ENCODE results near the gene ZDHHC11B.
"Not testable (repeated sequence)": the region's sequence is repeated elsewhere in the genome, so short reads cannot be mapped to it uniquely, and the experiment has no call there.

ZDHHC11B gene

DNA sequence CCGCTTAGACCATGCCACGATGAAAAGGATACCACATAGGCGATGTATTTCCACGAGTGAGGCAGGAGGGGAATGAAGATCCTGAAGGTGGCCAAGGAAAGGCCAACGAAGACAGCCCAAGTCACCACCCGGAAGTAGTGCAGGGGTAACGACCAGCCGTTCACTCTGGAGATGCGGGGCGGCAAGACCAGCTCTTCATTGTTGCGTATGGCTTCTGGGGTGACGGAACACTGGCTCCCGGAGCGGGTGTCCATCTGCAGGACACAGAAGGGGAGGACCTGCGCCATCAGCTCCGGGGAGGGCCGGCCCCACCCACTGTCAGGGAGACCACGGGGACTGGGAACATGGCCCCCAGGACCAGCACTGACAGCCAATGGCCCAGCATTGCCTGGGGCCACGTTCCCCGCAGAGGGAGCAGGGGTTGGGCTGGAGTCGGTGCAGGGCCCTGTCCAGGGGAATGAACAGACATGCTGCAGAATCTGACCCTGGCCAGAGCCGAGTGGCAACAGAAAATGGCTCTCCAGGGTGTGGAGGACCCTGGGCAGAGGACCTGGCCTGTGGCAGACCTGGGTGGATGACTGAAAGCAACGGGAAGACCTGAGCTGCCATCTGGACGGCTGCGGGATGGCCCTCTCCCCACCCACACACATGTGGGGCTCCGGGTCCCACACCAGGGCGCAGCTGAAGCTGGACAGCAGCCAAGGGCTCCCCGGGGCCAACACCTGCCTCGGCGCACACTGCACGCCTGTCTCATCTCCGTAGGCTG, 17.7 kb downstream of the ZDHHC11B start:
- peak; percentile 26 for DNase-seq

DNA sequence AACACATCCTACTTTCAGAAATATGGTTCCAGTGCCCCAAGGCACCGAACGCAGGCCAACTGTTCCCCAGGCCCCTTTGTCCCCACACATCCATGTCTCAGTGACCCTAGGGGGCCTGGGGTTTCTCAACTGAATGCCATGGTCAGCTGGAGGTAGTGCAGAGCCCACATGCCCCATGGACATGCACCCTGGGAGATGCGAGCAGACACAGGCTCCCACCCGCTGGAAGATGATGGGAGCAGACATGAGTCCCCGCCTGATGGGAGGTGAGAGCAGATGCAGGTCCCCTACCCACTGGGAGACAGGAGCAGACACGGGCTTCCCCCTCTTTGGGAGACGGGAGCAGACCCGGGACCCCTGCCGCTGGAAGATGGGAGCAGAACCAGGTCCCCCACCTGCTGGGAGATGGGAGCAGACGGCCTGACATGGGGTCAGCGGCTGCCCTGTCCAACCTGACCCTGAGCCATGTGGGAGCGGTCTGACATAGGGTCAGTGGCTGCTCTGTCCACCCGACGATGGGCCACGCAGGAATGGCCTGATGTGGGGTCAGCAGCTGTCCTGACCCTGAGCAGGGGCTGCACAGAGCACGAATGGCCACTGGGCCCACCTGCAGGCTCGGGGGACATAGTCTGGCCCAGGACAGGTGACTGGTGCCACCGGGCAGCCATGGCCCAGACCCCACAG, 18.4 kb downstream of the ZDHHC11B start:
- no peak for DNase-seq

DNA sequence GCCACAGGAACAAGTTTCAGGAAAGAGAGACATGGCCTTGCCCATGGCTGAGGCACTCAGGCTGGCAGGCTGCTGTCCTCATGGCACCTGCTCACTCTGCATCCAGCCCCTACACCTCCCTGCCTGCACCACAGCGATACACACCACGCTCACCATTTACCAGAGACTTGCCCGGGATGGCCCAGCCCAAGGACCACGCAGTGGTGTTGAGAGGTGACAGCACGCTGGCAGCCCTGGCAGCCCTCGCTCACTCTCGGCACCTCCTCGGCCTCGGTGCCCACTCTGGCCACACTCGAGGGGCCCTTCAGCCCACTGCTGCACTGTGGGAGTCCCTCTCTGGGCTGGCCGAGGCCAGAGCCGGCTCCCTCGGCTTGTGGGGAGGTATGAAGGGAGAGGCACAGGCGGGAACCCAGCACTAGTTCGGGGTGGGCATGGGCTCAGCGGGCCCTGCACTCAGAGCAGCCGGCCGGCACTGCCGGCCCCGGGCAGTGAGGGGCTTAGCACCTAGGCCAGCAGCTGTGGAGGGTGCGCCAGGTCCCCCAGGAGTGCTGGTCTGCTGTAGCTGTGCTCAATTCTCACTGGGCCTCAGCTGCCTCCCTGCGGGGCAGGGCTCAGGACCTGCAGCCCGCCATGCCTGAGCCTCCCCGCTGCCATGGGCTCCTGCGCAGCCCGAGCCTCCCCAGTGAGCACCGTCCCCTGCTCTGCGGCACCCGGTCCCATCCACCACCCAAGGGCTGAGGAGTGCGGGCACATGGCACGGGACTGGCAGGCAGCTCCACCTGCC, 20.3 kb downstream of the ZDHHC11B start:
- DNase-seq: no peak

DNA sequence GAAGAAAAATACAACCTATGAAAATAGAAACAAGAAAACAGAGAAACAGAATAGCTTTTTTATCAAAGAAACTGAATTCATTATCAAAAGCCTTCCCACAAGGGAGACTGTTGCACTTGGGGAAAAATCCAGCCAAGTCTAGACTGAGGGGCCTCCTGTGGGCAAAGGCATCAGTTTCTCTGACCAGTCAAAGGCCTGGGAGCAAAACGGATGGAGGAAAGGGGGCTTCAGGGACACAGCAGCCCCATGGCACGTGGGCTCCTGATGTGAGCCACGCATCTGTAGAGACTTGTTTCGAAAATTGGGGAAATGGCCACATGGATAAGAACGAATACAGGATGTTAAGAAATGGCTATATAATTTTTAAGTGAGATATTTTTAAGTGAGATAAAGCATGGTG, 21.1 kb downstream of the ZDHHC11B start:
- DNase-seq: no peak

DNA sequence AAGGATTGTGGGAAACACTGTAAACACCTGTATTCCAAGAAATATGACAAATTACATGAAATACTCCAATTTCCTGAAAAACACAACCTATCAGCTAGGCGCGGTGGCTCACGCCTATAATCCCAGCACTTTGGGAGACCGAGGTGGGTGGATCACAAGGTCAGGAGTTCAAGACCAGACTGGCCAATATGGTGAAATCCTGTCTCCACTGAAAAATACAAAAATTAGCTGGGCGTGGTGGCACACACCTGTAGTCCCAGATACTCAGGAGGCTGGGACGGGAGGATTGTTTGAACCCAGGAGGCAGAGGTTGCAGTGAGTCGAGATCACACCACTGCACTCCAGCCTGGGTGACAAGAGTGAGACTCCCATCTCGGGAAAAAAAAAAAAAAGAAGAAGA, 21.5 kb downstream of the ZDHHC11B start:
- not testable (repeated sequence) for DNase-seq

DNA sequence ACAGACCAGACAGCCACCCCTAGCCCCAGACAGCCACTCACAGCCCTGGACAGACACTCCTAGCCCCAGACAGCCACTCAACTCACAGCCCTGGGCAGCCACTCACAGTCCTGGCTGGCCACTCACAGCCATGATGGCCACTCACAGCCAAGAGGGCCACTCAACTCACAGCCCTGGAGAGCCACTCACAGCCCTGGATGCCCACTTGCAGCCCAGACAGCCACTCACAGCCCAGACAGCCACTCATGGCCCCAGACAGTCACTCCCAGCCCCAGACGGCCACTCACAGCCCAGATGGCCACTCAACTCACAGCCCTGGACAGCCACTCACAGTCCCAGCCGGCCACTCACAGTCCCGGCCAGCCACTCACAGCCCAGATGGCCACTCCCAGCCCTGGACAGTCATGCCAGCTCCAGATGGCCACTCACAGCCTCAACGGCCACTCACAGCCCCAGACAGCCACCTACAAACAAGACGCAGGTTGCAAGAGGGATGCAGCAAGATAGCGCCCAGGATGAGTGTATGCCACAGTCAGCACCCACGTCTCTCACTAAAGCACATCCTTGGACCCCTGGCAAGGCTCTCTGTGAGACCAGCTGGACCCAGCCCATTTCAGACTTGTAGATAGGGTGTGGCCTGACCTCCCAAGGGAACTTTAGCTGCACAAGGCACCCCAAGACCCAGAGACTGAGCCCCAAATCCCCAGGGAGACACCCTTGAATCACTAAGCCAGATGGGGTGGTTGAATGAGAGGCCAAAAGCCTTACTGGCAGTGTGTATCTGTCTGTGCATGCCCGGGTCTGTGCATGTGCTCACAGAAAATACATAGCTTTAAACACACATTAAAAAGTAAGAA, 22.4 kb downstream of the ZDHHC11B start:
- peak; percentile 26 for DNase-seq

DNA sequence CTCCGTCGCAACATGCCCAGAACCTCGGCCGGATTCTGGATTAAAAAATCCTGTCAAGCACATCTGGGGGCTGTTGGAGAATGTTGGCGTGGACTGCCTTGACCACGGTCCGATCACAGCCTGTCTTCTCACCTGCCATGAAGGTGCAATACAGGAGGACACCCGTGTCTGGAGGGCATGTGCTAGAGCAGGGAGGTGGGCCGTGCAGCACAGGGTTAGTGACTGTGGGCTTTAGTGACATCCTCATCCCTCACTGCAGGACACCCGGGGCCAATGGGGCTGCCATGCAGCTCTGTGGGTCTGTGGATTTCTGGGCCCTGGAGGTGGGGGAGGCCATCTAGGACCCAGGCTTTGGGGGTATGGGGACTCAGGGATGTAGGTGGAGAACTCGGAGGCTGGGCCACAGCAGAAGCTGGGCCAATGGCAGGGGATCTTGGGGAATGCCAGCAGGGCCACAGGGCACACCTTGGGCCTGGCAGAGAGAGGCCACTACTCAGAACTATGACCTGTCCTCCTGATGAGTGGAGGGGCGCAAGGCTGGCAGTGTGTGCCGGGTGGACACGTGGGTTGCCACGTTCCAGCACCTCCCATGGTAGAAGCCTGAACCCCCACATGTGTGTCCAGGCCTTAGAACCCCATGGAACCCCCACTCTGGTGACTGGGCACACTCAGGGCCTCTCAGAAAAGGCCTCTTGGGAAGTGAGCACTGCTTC, 23.3 kb downstream of the ZDHHC11B start:
- DNase-seq: no peak

DNA sequence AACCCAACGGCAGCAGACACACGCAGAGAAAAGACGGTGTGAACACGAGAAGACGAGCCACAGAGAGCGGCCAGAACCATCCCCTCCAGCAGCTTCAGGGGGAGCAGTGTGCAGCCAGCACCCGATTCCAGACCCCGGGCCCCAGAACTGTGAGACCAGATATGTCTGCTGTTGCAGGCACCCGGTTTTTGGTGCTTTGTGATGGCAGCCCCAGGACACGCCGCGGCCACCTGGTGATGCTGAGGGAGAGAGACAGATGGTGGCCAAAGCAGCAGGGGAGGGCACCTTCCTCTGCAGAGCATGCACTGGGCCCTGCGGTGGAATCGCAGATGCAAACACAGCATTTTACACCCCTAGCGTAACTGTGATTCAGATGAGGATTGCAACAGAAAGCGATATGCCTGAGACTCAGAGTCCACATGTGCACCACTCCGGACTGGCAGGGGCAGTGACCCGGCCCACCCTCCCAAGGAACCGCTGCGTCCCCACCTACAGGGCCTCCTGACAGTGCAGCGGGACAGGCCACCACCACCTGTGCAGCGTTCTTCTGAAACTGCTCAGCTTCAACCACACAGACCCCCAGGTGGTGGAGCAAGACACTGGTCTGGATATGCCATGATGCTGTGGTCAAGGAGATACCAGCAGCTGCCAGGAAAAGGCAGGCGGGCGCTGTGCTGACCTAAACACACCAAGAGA, 24.0 kb downstream of the ZDHHC11B start:
- no peak for DNase-seq

DNA sequence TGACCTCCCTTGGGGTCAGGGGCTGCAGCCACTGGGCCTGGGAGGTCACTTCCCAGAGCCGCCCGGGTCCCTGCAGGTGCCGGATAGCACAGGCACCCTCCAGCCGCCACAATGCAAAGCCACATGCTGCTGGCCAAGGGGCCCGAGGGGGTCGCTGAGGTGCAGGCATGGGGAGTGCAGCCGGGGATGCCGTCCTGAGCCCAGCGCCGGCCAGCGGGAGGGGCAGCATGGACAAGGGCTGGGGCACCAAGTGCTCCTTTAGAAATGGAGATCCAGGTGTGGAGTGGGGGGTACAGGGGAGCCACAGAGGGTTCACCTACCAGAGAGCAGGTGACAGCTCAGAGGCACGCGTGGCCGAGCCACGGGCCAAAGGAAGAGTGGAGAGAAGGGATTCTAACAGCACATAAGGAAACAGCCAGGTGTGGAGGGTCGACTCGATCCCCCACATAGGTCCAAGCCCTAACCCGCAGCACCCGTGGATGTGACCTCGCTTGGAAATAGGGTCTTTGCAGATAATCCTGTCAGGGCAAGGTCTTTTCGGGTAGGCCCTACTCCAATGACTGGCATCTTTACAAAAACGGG, 24.7 kb downstream of the ZDHHC11B start:
- no peak for DNase-seq

DNA sequence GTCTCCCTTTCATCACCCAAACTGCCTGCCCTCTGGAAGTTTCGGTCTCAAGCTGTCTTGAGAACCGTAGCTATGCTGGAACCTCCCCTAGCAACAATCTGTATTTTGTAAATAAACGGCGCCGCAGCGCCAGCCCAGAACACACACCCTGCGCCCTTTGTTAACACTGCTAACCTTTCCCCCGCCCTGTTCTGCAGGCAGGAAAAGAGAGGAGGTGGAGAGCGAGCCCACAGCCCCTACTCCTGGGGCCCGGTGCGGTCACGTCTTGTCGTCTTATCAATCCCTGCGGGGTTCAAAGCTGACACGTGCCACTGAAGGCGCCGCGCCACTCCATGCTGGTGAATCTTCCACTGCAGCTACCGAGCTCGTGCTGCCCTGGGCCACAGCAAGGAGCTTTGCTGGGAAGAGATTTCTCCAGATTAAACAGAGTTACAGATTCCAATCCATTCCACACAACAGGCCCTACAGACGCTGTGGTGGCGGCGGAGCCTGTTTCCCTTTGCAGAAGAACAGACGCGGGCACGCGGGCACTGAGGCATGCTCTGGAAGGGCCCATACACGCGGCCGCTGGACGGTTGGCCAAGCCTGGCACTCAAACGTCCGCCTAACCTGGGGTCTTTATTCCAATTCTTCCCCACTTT, 25.3 kb downstream of the ZDHHC11B start:
- no peak for DNase-seq

DNA sequence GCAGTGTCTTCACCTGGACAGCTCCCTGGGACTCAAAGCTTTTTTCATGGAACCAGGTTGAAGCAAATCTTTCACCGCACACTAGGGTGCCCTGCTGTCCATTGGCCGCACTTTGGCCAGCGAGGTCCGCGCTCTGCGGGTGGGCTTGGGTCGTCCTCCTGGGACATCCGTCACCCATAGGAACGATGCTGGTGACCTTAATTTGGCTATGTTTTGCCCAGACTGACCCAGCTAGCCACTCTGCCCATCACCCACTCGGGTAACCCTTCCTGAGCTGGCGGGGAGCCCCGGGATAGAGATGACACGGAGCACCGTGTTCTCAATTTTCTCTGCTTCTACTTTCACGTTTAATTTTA, 25.9 kb downstream of the ZDHHC11B start:
- DNase-seq: no peak

DNA sequence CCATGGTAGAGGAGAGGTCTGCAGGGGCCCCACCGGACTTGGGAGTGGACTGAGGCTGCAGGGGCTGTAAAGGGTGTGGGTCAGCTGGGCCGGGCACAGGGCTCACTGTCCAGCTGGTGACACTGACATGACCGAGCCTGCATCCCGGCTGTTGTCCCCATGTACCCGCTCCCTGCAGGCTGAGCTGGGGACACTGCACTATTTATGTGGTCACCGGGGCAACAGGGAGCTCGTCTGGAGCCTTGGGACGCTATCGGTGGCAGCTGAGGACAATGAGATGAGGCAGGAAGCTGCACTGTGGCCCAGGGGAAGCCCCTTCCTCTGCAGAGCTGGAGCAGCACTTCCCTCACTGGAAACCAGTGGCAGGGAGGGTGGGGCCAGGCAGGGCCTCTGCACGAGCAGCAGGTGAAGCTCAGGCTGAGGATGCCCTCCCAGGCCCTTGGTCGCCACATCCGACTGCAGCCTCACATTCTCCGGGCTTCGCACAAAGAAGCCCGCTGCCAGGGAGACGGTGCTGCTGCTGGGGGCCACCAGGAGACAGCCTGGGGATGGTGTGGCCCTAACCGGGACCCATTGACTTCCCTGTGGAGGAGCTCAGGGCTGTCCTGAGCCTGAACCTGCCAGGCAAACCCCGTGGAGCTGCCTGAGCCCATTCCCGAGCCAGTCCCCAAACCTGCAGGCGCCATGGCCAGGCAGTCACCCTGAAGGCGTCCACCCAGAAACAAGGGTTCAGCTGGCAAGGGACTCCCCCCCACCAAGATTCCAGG, 26.4 kb downstream of the ZDHHC11B start:
- no peak for DNase-seq

DNA sequence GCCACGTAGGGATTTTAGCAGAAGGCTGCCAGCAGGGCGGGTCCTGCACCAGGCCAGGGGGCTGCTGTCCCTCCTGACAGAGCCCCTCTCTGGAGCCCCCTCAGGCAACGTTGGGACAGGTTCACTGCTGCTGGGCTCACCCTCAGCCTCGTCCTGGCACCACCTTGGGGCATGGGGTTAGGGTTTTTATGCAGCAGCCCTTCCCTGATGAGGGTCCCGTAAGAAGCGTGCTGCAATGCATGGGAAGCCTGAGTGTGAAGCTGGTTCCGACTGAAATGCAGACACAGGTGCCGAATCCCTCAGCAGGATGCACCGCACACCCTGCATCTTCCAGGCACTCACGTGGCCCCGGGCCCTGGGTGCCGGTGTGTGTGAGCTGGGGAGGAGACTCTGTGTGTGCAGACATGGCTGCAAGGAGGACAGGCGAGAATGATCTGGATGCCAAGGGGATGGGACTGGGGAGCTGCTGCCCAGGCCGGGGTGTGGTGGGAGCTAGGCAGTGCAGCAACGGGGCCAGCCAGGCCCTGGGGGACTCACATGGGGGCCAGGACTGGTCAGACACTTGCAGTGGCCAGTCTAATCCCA, 27.1 kb downstream of the ZDHHC11B start:
- no peak for DNase-seq

DNA sequence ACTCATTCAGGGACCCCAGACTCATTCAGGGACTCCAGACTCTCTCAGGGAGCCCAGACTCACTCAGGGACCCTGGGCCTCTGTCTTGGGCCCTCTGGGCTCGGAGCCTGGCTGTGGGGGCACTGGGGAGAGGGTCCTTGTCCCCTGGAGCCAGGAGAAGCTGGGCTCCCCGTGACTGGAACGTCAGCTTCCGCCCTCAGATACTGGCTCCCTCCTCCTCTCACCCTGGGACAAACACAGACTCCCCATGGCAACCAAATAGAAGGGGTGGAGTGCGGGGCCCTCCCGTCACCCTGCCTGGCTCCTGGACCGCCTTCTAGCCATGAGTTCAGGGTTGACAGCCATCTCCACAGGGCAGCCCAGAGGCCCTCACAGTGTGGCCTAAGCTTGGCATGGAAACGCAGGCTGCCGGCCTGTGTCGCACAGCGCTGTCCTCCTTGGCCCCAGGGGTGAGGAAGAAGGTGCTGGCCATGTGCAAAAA, 27.6 kb downstream of the ZDHHC11B start:
- no peak for DNase-seq

DNA sequence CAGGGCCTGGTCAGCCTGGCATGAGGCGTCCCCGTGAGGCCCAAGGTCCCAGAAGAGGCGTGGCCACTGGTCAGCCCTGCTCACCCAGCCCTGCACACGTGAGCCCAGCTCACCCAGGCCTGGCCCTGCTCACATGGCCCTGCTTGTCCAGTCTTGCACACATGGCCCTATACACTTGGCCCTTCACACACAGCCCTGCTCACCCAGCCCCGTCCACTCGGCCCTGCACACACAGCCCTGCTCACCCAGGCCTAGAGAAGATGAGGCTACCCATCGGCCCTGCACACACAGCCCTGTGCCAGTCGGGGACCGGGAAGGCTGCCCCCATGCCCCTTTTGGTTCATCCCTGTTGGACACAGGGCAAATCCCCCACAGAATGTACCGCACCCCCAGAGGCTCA, 28.4 kb downstream of the ZDHHC11B start:
- no peak for DNase-seq

DNA sequence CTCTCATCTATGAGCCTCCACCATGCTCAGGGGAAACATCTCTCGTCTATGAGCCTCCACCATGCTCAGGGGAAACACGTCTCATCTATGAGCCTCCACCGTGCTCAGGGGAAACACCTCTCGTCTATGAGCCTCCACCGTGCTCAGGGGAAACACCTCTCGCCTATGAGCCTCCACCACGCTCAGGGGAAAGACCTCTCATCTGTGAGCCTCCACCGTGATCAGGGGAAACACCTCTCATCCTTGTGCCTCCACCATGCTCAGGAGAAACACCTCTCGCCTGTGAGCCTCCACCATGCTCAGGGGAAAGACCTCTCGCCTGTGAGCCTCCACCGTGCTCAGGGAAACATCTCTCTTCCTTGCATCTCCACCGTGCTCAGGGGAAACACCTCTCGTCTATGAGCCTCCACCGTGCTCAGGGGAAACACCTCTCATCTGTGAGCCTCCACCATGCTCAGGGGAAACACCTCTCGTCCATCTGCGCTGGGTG, 30.3 kb downstream of the ZDHHC11B start:
- DNase-seq: not testable (repeated sequence)

DNA sequence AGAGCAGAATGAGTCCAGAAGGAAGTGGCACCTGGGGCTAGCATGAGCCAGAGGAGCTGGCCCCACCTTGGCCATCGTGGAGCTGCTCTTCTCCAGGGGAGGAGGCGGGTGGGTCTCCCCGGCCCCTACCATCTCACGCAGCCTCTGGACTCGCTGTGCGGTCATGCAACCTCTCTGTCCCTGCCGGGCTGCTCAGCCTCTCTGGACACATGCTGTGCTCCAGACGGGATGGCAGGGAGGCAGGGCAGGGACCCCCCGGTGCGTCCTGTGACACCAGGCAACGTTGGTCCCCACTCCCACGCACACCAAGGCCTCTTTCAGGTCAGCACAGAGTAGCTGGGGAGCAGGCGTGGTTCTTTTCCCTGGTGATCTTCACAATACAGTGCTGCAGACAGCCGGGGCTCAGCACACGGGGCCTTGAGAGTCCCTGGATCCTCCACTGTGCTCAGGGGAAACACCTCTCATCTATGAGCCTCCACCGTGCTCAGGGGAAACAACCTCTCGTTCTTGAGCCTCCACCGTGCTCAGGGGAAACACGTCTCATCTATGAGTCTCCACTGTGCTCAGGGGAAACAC, 30.9 kb downstream of the ZDHHC11B start:
- not testable (repeated sequence) for DNase-seq

DNA sequence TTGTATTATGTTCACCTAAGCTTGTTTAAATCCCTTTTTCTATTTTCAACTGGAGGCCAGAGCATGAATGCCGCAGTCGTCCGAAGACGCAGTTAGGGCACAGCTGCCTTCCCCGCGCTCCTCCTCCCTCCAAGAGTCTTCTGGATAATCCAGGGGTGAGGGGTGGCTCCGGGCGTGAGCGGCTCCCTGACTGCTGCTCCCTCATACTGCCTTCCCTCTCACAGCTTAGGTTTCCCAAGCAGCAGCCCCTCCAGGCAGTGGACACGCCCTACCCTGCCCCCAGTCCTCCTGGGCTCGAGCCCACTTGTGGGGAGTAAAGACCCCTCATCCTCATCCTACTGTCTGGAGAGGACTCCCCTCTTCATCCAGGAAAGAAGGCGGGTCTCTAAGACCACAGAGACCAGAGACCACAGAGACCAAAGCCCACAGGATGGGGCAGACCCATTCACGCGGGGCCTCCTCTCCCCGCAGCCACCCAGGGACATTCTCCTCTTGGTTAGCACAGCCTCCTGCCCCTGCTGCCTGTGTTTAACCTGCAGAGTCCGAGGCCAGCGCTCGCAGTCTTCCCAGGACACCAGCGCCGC, 31.9 kb downstream of the ZDHHC11B start:
- DNase-seq: not testable (repeated sequence)

Data from activated CD4-positive, CD25-positive, alpha-beta regulatory T cell treated with anti-CD3 and anti-CD28 coated beads, Interleukin-2, amount 50 U/mL, for 72 hours (primary cell).